H9 (cell line): ENCODE results near the gene MORF4L2. TPM values are rescaled to one million over a fixed set of nuclear protein-coding genes. Genes with fewer than 3 reads are reported as not detected.
A peak's percentile ranks its signal among the peaks of the same experiment; 100 is the strongest.

Experiments used
- DNase-seq: peaks from one replicate; pipeline ENCODE4 v3.0.0-alpha.2; 2017
- H2AFZ ChIP-seq: one replicate; pipeline ENCODE4 v1.6.1; 2013; ENCODE audit warnings: mild to moderate bottlenecking, low read length, control low read depth, moderate library complexity
- H2AK5ac ChIP-seq: 2 replicates; pipeline ENCODE4 v1.6.1; 2013; ENCODE audit warnings: low read length, control low read depth, mixed read lengths; ENCODE audit not compliant: insufficient read length
- H2BK120ac ChIP-seq: one replicate; pipeline ENCODE4 v1.6.1; 2013; ENCODE audit warnings: low read depth, mild to moderate bottlenecking, low read length, control low read depth, inconsistent platforms; ENCODE audit not compliant: poor library complexity, severe bottlenecking
- H2BK12ac ChIP-seq: 2 replicates; pipeline ENCODE4 v1.6.1; 2013; ENCODE audit warnings: low read length, control low read depth, mixed read lengths, low read depth; ENCODE audit not compliant: insufficient read length
- H2BK15ac ChIP-seq: 2 replicates; pipeline ENCODE4 v1.6.1; 2013; ENCODE audit warnings: low read depth, low read length, control low read depth
- H2BK20ac ChIP-seq: one replicate; pipeline ENCODE4 v1.6.1; 2013; ENCODE audit warnings: low read depth, mild to moderate bottlenecking, low read length, control low read depth, inconsistent platforms; ENCODE audit not compliant: poor library complexity, severe bottlenecking
- H2BK5ac ChIP-seq: 2 replicates; pipeline ENCODE4 v1.6.1; 2013; ENCODE audit warnings: low read length, control low read depth, mixed read lengths; ENCODE audit not compliant: insufficient read length
- H3K14ac ChIP-seq: 2 replicates; pipeline ENCODE4 v1.6.1; 2013; ENCODE audit warnings: low read length, control low read depth; ENCODE audit not compliant: insufficient read depth
- H3K18ac ChIP-seq: 2 replicates; pipeline ENCODE4 v1.6.1; 2013; ENCODE audit warnings: low read depth, mild to moderate bottlenecking, mixed read lengths, low read length, control low read depth; ENCODE audit not compliant: insufficient read length
- H3K23ac ChIP-seq: 2 replicates; pipeline ENCODE4 v1.6.1; 2013; ENCODE audit warnings: low read length, control low read depth, mixed read lengths, low read depth; ENCODE audit not compliant: insufficient read length
- H3K23me2 ChIP-seq: 2 replicates; pipeline ENCODE4 v1.6.1; 2013; ENCODE audit warnings: low read depth, mild to moderate bottlenecking, mixed read lengths, low read length, control low read depth; ENCODE audit not compliant: insufficient read length, poor library complexity, severe bottlenecking
- H3K27ac ChIP-seq: 2 replicates; pipeline ENCODE4 v1.5.1; 2013; ENCODE audit warnings: low read length, control low read depth, mixed read lengths, low read depth; ENCODE audit not compliant: insufficient read length
- H3K27me3 ChIP-seq: 2 replicates; pipeline ENCODE4 v1.6.1; 2013; ENCODE audit warnings: low read length, control low read depth, inconsistent platforms; ENCODE audit not compliant: insufficient read depth
- H3K4ac ChIP-seq: 2 replicates; pipeline ENCODE4 v1.6.1; 2013; ENCODE audit warnings: low read depth, mild to moderate bottlenecking, control low read depth, inconsistent platforms, low read length, moderate library complexity
- H3K4me1 ChIP-seq: 2 replicates; pipeline ENCODE4 v1.6.1; 2013; ENCODE audit warnings: low read length, control low read depth, inconsistent platforms; ENCODE audit not compliant: insufficient read depth
- H3K4me2 ChIP-seq: 2 replicates; pipeline ENCODE4 v1.6.1; 2013; ENCODE audit warnings: low read length, control low read depth, mixed read lengths; ENCODE audit not compliant: insufficient read length, insufficient read depth
- H3K56ac ChIP-seq: 2 replicates; pipeline ENCODE4 v1.6.1; 2013; ENCODE audit warnings: low read depth, mild to moderate bottlenecking, mixed read lengths, low read length, control low read depth; ENCODE audit not compliant: insufficient read length
- H3K79me1 ChIP-seq: 2 replicates; pipeline ENCODE4 v1.6.1; 2013; ENCODE audit warnings: low read depth, mild to moderate bottlenecking, moderate library complexity, low read length, control low read depth, inconsistent platforms; ENCODE audit not compliant: insufficient read depth, poor library complexity, severe bottlenecking
- H3K79me2 ChIP-seq: 2 replicates; pipeline ENCODE4 v1.6.1; 2013; ENCODE audit warnings: low read length, control low read depth, inconsistent platforms; ENCODE audit not compliant: insufficient read depth
- H3K9ac ChIP-seq: 2 replicates; pipeline ENCODE4 v1.6.1; 2013; ENCODE audit warnings: low read length, control low read depth, mixed read lengths; ENCODE audit not compliant: insufficient read length; ENCODE audit errors: extremely low read depth
- H3K9me3 ChIP-seq: one replicate; pipeline ENCODE4 v1.6.1; 2013; ENCODE audit warnings: low read depth, low read length, inconsistent platforms; ENCODE audit not compliant: control insufficient read depth
- H3T11ph ChIP-seq: one replicate; pipeline ENCODE4 v1.6.1; 2013; ENCODE audit warnings: mild to moderate bottlenecking, low read length, control low read depth, inconsistent platforms
- H4K20me1 ChIP-seq: one replicate; pipeline ENCODE4 v1.6.1; 2013; ENCODE audit not compliant: control insufficient read depth, insufficient read length, insufficient read depth
- H4K5ac ChIP-seq: 2 replicates; pipeline ENCODE4 v1.6.1; 2013; ENCODE audit warnings: low read depth, mild to moderate bottlenecking, mixed read lengths, low read length, control low read depth; ENCODE audit not compliant: insufficient read length
- H4K8ac ChIP-seq: replicated peaks from 2 replicates; pipeline ENCODE4 v1.6.1; 2013; ENCODE audit warnings: low read length, control low read depth, mixed read lengths, low read depth; ENCODE audit not compliant: insufficient read length
- H4K91ac ChIP-seq: 2 replicates; pipeline ENCODE4 v1.6.1; 2013; ENCODE audit warnings: low read depth, mild to moderate bottlenecking, moderate library complexity, mixed read lengths, low read length, control low read depth; ENCODE audit not compliant: insufficient read length
- H3K27ac Mint-ChIP-seq, 3 experiments: 2 replicates in 2 of 3; 3 replicates in 1 of 3; pipeline ENCODE4 v1.8.0; 2020 to 2021; ENCODE audit warnings: mixed read lengths in 3 of 3, mild to moderate bottlenecking in 1 of 3, moderate library complexity in 1 of 3
- H3K27me3 Mint-ChIP-seq: 2 replicates; pipeline ENCODE4 v1.8.0; 2021; ENCODE audit warnings: low read depth, mild to moderate bottlenecking, moderate library complexity, mixed read lengths
- H3K36me3 Mint-ChIP-seq, 3 experiments: 2 replicates in 2 of 3; 3 replicates in 1 of 3; pipeline ENCODE4 v1.8.0; 2020 to 2021; ENCODE audit warnings: low read depth in 3 of 3, mixed read lengths in 3 of 3; ENCODE audit not compliant: insufficient read depth in 1 of 3
- H3K4me1 Mint-ChIP-seq, 2 experiments: 2 replicates each; pipeline ENCODE4 v1.8.0; 2020; ENCODE audit warnings: mixed read lengths in 2 of 2
- H3K4me3 Mint-ChIP-seq, 2 experiments: 2 replicates in 1 of 2; 3 replicates in 1 of 2; pipeline ENCODE4 v1.8.0; 2020 to 2021; ENCODE audit warnings: mild to moderate bottlenecking in 2 of 2, mixed read lengths in 2 of 2, moderate library complexity in 1 of 2
- H3K9me3 Mint-ChIP-seq, 2 experiments: 2 replicates in 1 of 2; 3 replicates in 1 of 2; pipeline ENCODE4 v1.8.0; 2020; ENCODE audit warnings: mild to moderate bottlenecking in 2 of 2, mixed read lengths in 2 of 2, moderate library complexity in 1 of 2
- WGBS: extraction: QIAGEN DNeasy Blood & Tissue Kit; methylation state at CpG from one replicate; pipeline ENCODE4 v1.1.7; 2013; ENCODE audit warnings: missing lambda C conversion rate, low lambda C conversion rate, mixed read lengths; ENCODE audit not compliant: insufficient read length; ENCODE audit errors: extremely low coverage; 5-methylcytosine and 5-hydroxymethylcytosine counted together
- total RNA-seq: library from RNA; stranded (reverse); gene quantifications from 2 replicates; pipeline ENCODE4 v1.2.1, GENCODE V29; 2021
- TF ChIP-seq, protein P1 (sequence below): fragments of 200-600 bp; sonication (generic); conservative IDR thresholded peaks from 3 replicates; pipeline ENCODE4 v1.8.0; 2021; ENCODE audit warnings: antibody characterized with exemption, mild to moderate bottlenecking

MORF4L2 gene
- total RNA-seq, 1 experiment from 2014 or later = 378 TPM

DNA sequence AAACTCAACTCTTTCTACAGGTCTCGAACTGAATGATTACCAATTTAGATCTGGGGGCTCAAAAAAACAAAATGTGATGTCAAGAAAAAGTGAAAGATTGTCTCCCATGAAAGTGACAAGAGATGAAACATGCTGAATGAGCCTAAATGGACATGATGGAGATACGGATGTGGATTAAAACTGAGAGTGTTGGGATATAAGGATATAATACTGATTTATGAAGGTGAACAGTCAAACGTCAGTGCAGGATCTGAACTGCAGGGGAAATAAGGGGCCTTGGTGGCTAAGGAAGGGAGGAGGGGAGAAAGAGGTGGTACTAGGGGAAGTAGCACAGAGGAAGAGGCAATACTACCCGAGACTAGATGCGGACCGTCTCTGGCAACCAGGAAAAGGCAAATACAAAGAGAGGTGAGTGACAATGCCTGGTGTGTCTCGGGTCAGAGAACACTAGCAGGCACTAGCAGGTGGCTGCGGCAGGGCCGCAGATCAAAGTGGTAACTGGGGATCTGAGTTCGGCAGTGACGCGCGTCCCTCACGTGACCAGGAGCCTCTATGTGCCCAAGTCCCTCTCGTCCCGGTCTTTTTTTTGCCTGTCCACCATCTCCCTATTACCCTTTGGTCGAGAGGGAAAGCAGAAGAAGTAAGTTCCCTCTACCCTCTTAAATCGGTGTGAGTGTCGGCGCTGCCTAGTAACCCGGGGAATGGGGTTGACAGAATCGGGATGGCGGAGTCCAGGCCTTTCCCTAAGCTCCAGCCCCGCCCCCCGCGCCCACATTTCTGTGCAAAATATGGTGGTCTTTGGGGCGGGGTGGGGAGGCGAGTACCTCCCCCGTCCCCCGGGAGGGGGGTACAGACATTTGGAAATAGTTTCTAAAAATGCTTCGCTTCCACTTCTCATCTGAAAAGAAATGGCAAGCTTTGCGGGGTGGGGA lies 57.8 kb downstream of the MORF4L2 start, which contains the start of gene TCEAL1:
TSS of gene TCEAL1 (plus strand) at position 590 of the 932 bp plus-strand sequence. CDS start 942 bp downstream, outside the sequence.
- Histone ChIP-seq H3T11ph (no peak within 1 kb of the TSS), H3K4ac (no peak within 1 kb of the TSS), H2BK120ac (no peak within 1 kb of the TSS), H3K27me3 (no peaks in the 10 kb centered on the region), H2BK5ac (no peak within 1 kb of the TSS), H3K79me2 (no peaks in the 10 kb centered on the region), H3K56ac (no peak within 1 kb of the TSS), H4K91ac (no peak within 1 kb of the TSS), H4K5ac (no peak within 1 kb of the TSS), H3K23me2 (peaks cover 4% of the 10 kb centered on the region), H4K8ac (no peak within 1 kb of the TSS), H2AFZ (peak within 1 kb of the TSS; percentile 90), H3K9ac (peak within 1 kb of the TSS; percentile 35), H2BK12ac (no peak within 1 kb of the TSS), H4K20me1 (no peaks in the 10 kb centered on the region), H3K27ac (no peak within 1 kb of the TSS), H3K14ac (peak within 1 kb of the TSS; percentile 84), H3K4me1 (no peaks in the 10 kb centered on the region; the same call in 1 of the 2 replicates), H3K4me2 (peak within 1 kb of the TSS; percentile 54), H3K79me1 (no peaks in the 10 kb centered on the region), H3K9me3 (no peaks in the 10 kb centered on the region), H2BK15ac (no peak within 1 kb of the TSS), H2BK20ac (no peak within 1 kb of the TSS), H2AK5ac (no peak within 1 kb of the TSS), H3K23ac (no peak within 1 kb of the TSS), H3K18ac (peak within 1 kb of the TSS; percentile 88)
- peak; percentile 83 for DNase-seq
- Mint-ChIP-seq H3K27me3 (no peaks in the 10 kb centered on the region), H3K4me1 (peaks cover 6 to 11% of the 10 kb centered on the region in 2 experiments; a peak in 3 of 4 replicates), H3K4me3 (peak within 1 kb of the TSS; percentile 86 to 94), H3K36me3 (no peaks in the 10 kb centered on the region), H3K27ac (peak within 1 kb of the TSS; percentile 93 to 96 (median 93)), H3K9me3 (peaks cover 0 to 21% of the 10 kb centered on the region in 2 experiments; a peak in 2 of 5 replicates)
- no CpG with 5 or more reads among the region's 32 CpGs for WGBS
- TF ChIP-seq, protein P1, sequence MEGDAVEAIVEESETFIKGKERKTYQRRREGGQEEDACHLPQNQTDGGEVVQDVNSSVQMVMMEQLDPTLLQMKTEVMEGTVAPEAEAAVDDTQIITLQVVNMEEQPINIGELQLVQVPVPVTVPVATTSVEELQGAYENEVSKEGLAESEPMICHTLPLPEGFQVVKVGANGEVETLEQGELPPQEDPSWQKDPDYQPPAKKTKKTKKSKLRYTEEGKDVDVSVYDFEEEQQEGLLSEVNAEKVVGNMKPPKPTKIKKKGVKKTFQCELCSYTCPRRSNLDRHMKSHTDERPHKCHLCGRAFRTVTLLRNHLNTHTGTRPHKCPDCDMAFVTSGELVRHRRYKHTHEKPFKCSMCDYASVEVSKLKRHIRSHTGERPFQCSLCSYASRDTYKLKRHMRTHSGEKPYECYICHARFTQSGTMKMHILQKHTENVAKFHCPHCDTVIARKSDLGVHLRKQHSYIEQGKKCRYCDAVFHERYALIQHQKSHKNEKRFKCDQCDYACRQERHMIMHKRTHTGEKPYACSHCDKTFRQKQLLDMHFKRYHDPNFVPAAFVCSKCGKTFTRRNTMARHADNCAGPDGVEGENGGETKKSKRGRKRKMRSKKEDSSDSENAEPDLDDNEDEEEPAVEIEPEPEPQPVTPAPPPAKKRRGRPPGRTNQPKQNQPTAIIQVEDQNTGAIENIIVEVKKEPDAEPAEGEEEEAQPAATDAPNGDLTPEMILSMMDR = no peak
